Stimulated activated CD4-positive, alpha-beta T cell treated with anti-CD3 and anti-CD28 coated beads, Interleukin-2, amount 100 ng/mL, for 48 hours (primary cell): ENCODE measurements around the gene SLC12A7.
"Not testable (repeated sequence)": the region's sequence is repeated elsewhere in the genome, so short reads cannot be mapped to it uniquely, and the experiment has no call there.

Experiments used
- DNase-seq, 2 donors: peaks; one replicate each; pipeline ENCODE4 v3.0.0-alpha.2; 2020

Gene SLC12A7

GRCh38 chr5:1095990-1096363 lies 15.9 kb downstream of the SLC12A7 start:
- DNase-seq = no peak

DNA sequence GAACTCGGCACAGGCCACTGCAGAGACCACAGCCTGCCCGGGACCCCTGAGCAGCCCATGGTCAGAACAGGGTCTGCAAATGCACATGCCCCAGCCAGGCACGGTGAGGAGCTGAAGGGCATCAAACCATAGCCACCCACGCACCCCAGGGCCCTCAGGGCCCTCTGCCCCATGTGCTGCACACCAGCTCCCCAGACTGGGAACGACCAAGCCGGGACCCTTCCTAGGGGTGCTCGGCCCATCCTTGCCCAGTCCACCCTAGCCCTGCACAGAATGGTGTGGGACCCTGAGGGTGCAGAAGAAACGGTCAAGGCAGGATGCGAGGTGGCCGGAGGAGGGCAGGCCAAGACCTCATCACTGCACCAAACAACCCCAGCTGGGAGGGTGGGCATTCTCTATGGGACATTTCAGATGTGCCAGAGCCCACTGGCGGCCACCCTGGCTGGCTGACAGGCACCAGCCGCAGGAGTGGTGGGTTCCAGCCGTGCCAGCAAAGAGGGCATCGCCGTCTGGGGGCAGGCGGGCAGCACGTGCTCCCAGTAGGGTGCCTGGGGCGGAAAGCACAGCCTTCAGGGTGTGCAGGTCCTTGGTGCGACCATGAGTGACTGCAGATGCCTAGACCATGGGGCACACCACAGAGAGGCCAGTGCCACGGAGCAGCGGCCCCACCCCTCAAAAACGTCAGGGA lies 16.4 kb downstream of the SLC12A7 start:
- no peak for DNase-seq

- no peak for DNase-seq
Measured at GRCh38 chr5:1094670-1095190, 17.1 kb downstream of the SLC12A7 start.

GRCh38 chr5:1093361-1093760 lies 18.5 kb downstream of the SLC12A7 start:
- no peak for DNase-seq

DNA sequence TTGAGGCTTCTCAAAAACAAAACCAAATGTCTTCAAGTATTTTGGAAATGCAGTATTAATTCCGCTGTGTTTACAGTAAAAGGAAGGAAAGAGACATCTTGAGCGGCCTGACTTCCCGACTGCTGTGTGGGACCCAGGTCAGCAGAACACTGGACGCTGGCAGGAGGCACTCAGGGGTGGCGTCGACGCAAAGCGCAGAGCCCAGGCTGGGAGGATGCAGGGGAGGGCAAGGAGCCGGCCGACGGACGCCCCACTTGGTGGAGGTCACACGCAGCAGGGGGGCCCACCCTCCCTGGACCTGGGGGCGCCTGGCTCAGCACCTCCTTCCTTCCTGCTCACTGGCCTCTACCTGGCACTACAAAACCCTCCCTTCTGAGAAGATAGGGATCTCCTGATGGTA lies 19.7 kb downstream of the SLC12A7 start:
- no peak for DNase-seq

DNA sequence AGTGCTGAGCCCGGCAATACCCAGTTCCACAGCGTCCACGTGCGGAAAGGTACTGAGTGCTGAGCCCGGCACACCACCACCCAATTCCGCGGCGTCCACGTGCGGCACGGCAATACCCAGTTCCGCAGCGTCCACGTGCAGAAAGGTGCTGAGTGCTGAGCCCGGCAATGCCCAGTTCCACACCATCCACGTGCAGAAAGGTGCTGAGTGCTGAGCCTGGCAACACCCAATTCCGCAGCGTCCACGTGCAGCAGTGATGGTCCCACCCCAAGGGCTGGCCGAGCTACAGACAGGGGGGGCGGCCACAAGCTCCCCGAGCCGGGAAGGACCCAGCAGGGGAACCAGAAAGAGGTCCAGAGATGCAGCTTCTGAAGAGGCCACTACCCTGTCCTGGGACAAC lies 20.2 kb downstream of the SLC12A7 start:
- DNase-seq = no peak

GRCh38 chr5:1090538-1090937 lies 21.3 kb downstream of the SLC12A7 start:
- no peak for DNase-seq

- no peak for DNase-seq
Measured at GRCh38 chr5:1089621-1090040, 22.2 kb downstream of the SLC12A7 start.

DNA sequence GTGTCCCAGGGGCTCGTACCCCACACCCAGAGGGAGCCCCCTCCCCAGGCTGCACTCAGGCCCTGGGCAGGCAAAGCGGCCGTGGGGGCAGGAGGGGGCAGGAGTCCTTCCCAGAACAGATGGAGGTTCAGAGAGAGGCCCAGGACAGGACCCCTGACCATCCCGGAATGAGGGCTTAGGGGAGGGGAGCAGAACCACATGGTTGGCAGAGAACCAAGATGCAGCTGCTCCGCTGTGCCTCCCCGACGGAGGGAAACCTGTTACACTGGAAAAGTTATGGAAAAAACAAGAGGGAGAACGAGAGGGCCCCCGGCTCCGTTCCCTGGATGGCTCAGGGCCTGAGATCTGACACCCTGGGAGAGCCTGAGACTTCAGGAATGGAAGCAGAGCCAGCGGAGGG lies 22.7 kb downstream of the SLC12A7 start:
- DNase-seq = no peak

DNA sequence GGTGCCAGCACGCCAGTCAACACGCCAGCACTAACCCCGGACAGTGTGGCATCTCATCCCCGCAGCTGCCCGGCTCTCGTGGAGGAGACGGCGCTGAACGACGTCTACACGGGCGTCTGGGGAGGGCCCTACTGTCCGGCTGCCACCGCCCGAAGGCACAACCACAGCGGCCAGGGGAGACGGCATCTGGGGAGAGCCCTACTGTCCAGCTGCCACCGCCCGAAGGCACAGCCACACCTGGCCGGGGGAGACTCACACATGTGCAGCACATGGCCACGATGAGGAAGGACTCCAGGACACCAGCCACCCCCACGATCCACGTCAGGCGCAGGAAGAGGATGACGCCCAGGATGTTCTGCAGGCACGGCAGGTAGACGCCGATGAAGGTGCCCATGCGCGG lies 23.1 kb downstream of the SLC12A7 start:
- no peak for DNase-seq

- no peak for DNase-seq
Measured at GRCh38 chr5:1088031-1088430, 23.8 kb downstream of the SLC12A7 start.

GRCh38 chr5:1087428-1087827 lies 24.4 kb downstream of the SLC12A7 start:
- DNase-seq = no peak

DNA sequence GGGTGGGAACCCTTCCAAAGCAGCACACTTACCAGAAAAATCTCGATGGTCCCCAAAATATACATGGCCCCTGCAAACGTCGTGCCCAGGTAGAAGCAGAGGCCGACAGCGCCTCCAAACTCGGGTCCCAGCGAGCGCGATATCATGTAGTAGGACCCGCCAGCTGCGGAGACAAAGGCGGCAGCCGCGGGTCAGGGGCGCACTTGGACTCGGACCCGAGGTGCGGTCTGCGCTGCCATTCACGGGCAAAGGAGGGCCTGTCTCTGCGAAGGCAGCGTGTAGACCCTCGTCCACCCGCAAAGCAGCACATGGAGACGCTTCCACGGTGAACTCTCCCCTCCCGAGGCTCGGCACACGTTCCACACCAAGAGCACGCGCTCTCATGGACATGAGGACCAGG lies 25.0 kb downstream of the SLC12A7 start:
- DNase-seq = no peak

- no peak for DNase-seq
Measured at GRCh38 chr5:1086137-1086536, 25.7 kb downstream of the SLC12A7 start.

DNA sequence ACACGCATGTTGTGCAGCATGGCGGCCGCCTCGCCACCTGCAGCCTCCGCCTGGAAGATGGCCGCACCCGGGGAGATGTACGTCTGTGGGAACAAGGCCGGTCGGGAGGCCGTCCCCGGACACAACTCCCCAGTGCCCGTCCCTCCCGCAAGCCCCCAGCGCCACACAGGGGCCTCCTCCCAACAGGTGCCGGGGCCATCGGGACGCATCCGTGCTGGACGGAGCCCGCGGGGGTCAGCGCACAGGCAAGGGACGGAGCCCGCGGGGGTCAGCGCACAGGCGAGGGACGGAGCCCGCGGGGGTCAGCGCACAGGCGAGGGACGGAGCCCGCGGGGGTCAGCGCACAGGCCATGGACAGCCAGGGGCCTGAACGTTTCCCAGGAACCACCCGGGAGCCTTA lies 26.5 kb downstream of the SLC12A7 start:
- DNase-seq = no peak

DNA sequence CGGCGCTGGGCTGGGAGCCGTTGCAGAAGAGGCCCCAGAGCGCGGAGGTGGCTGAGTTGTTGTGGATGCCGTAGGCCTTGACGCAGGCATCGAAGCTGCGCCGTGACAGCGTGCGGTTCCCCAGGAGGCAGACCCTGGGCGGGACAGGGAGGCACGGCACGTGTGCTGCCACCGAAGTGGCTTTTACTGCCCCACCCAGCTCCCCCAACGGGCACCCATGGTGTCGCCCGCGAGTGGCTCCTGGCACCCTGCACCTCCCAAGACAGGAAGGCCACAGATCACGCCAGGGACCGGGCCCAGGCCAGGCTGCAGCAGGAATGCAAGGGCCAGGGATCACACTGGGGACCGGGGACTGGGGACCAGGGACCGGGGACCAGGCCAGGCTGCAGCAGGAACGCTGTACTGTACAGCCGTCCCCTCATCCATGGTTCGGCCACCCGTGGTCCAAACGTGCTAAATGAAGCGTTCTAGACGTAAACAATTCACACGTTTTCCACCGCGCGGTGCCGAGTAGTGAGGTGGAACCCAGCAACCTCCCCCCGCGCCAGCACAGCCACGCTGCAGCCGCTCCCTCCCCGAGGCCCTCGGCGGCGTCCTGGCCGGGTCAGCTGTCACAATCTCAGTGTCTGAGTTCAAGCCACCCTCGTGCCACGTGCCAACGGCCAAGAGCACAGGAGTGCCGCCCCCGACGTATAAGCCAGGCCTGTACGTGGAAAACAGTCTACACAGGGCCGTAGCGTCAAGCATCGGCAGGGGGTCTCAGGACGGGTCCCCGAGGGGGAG lies 27.8 kb downstream of the SLC12A7 start:
- no peak for DNase-seq

GRCh38 chr5:1083026-1083425 lies 28.8 kb downstream of the SLC12A7 start:
- not testable (repeated sequence) for DNase-seq

- DNase-seq = no peak
Measured at GRCh38 chr5:1081519-1081918, 30.3 kb downstream of the SLC12A7 start.

DNA sequence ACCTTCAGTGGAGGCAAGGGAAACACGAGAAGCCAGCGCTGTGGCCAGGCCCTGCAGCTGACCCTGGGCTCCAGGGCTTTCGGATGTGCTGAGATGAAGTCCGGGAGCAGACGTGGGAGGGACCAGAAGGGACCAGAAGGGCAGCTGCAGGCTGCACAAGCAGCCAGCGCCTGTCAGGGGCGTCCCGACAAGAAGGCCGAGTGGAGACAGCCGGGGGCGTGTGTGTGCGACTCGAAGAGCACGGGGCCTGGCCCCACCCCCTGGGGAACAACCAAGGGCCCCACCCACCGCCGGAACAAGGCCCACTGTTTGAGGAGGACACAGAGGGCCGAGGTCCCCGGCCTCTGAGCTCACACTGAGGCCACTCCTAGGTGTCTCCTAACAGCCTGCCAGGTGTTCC lies 31.4 kb downstream of the SLC12A7 start:
- no peak for DNase-seq

DNA sequence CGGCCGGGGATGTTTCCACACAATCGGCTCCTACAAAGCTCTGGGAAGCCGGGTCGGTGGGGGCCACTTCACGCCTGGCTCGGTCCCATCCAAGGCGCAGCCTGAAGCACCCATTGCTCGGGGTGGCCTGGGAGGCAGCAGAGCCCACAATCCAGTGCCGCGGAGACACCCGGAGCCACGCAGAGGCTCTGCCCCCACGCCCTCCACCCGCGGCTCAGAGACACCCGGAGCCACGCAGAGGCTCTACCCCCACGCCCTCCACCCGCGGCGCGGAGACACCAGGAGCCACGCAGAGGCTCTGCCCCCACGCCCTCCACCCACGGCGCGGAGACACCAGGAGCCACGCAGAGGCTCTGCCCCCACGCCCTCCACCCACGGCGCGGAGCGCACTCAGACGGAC lies 31.9 kb downstream of the SLC12A7 start:
- DNase-seq = no peak

- no peak for DNase-seq
Measured at GRCh38 chr5:1079486-1079885, 32.4 kb downstream of the SLC12A7 start.

DNA sequence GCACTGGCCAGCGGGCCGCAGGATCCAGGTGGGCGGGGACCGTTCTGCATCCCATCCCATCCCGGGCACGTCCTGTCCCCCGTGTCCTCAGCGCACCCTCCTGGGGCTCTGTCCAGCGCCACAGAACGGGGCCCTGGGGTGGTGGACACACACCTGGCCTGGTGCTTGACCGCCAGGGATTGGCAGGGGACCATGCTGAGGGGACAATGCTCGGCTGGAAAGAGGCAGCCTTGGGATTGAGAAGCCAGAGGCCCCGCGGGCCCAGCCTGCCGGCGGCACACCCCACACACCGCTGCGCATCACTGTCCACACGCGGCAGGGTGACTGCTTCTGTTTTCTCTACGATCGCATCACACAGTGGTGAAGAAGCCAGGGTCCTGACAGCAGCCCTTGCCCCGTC lies 33.0 kb downstream of the SLC12A7 start:
- DNase-seq = no peak

DNA sequence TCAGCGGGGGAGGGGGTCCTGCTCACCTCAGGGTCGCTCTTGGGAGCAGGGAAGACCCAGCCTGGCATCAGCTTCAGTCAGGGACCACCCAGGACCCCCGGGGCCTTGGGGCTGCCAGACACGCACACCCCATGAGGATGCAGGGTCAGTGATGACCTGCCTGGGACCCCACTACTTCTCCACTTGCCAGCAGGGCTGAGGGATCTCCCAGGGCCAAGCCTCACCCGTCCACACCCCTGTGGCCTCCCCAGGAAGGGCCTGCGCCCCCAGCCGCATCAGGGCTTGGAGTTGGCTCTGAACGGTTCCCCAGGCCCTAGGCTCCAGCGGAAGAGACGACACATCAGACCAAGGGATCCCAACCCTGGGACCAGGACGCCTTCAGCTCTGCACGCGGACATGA lies 33.7 kb downstream of the SLC12A7 start:
- no peak for DNase-seq

GRCh38 chr5:1077491-1078020 lies 34.3 kb downstream of the SLC12A7 start:
- DNase-seq = no peak
